Neural cell (in vitro differentiated cells): Measurements from ENCODE around the gene ARF3. TPM values are rescaled to one million over a fixed set of nuclear protein-coding genes. Genes with fewer than 3 reads are reported as not detected.

Experiments used
- H2AFZ ChIP-seq: fragments of 200-600, 300-800 bp; sonication (generic), shearing (Covaris generic); 2 replicates; pipeline ENCODE4 v1.6.0; 2014; ENCODE audit warnings: low read depth, mild to moderate bottlenecking, antibody characterized with exemption, low read length, moderate library complexity
- H3F3A ChIP-seq: fragments of 200-600 bp; shearing (Covaris generic); 2 replicates; pipeline ENCODE4 v1.6.1; 2016; ENCODE audit warnings: mild to moderate bottlenecking, moderate library complexity, mixed read lengths, antibody characterized with exemption, low read length; ENCODE audit not compliant: insufficient read depth, poor library complexity, severe bottlenecking
- H3K27ac ChIP-seq: fragments of 200-600, 300-800 bp; sonication (generic), shearing (Covaris generic); 2 replicates; pipeline ENCODE4 v1.5.1; 2014; ENCODE audit warnings: mild to moderate bottlenecking, low read length, moderate library complexity
- H3K27me3 ChIP-seq: fragments of 300-800, 200-600 bp; sonication (generic), shearing (Covaris generic); 2 replicates; pipeline ENCODE4 v1.6.0; 2014; ENCODE audit warnings: mild to moderate bottlenecking, low read depth, low read length, moderate library complexity; ENCODE audit not compliant: insufficient read depth
- H3K36me3 ChIP-seq: fragments of 300-800, 200-600 bp; sonication (generic), shearing (Covaris generic); 2 replicates; pipeline ENCODE4 v1.5.1; 2014; ENCODE audit warnings: mild to moderate bottlenecking, antibody characterized with exemption, low read length, moderate library complexity; ENCODE audit not compliant: insufficient read depth
- H3K4me2 ChIP-seq: fragments of 300-800, 200-600 bp; sonication (generic), shearing (Covaris generic); 2 replicates; pipeline ENCODE4 v1.6.0; 2014; ENCODE audit warnings: mild to moderate bottlenecking, low read length
- H3K4me3 ChIP-seq: fragments of 300-800, 200-600 bp; sonication (generic), shearing (Covaris generic); 2 replicates; pipeline ENCODE4 v1.5.1; 2014; ENCODE audit warnings: mild to moderate bottlenecking, low read length, moderate library complexity
- H3K79me2 ChIP-seq: fragments of 200-600 bp; shearing (Covaris generic); replicated peaks from 2 replicates; pipeline ENCODE4 v1.6.0; 2014; ENCODE audit warnings: mild to moderate bottlenecking, low read length, moderate library complexity; ENCODE audit not compliant: insufficient read depth
- H3K9ac ChIP-seq: fragments of 300-800, 200-600 bp; sonication (generic), shearing (Covaris generic); 2 replicates; pipeline ENCODE4 v1.6.1; 2016; ENCODE audit warnings: mild to moderate bottlenecking, low read length, mixed read lengths
- H3K9me2 ChIP-seq: fragments of 200-600 bp; shearing (Covaris generic); 2 replicates; pipeline ENCODE4 v1.6.1; 2016; ENCODE audit warnings: mild to moderate bottlenecking, low read length, mixed read lengths; ENCODE audit not compliant: insufficient read depth
- H3K9me3 ChIP-seq: fragments of 200-600, 300-800 bp; sonication (generic), shearing (Covaris generic); 2 replicates; pipeline ENCODE4 v1.6.1; 2016; ENCODE audit warnings: mild to moderate bottlenecking, mixed run types, low read length, moderate library complexity, mixed read lengths
- H4K20me1 ChIP-seq: fragments of 200-600 bp; shearing (Covaris generic); 2 replicates; pipeline ENCODE4 v1.6.1; 2016; ENCODE audit warnings: mild to moderate bottlenecking, mixed run types; ENCODE audit not compliant: insufficient read depth
- CTCF ChIP-seq: fragments of 450-650 bp; IDR thresholded peaks from 2 replicates; pipeline ENCODE4 v1.5.1; 2014; ENCODE audit warnings: antibody characterized with exemption, mild to moderate bottlenecking, moderate library complexity; ENCODE audit not compliant: poor library complexity, severe bottlenecking
- EP300 ChIP-seq: fragments of 450-650 bp; conservative IDR thresholded peaks from 2 replicates; pipeline ENCODE4 v1.6.1; 2014; ENCODE audit warnings: antibody characterized with exemption, mild to moderate bottlenecking, moderate library complexity; ENCODE audit not compliant: poor library complexity, severe bottlenecking
- EZH2 ChIP-seq: fragments of 200-600, 300-800 bp; shearing (Covaris generic), sonication (generic); IDR thresholded peaks from 2 replicates; pipeline ENCODE4 v1.6.1; 2014; ENCODE audit warnings: antibody characterized with exemption, low read length, borderline replicate concordance, mild to moderate bottlenecking; ENCODE audit not compliant: insufficient read depth, poor library complexity, severe bottlenecking
- MXI1 ChIP-seq: fragments of 450-650 bp; conservative IDR thresholded peaks from 2 replicates; pipeline ENCODE4 v1.6.1; 2014; ENCODE audit warnings: antibody characterized with exemption, mild to moderate bottlenecking; ENCODE audit not compliant: poor library complexity, severe bottlenecking
- POLR2AphosphoS5 ChIP-seq: IDR thresholded peaks from 2 replicates; pipeline ENCODE4 v1.6.1; 2012
- RAD21 ChIP-seq: fragments of 450-650 bp; conservative IDR thresholded peaks from 2 replicates; pipeline ENCODE4 v1.6.1; 2014; ENCODE audit warnings: antibody characterized with exemption, mild to moderate bottlenecking, moderate library complexity
- REST ChIP-seq: IDR thresholded peaks from 2 replicates; pipeline ENCODE4 v1.6.1; 2012; ENCODE audit warnings: borderline replicate concordance
- SMC3 ChIP-seq: fragments of 450-650 bp; conservative IDR thresholded peaks from 2 replicates; pipeline ENCODE4 v1.6.1; 2014; ENCODE audit warnings: antibody characterized with exemption, mild to moderate bottlenecking, moderate library complexity; ENCODE audit not compliant: poor library complexity
- TAF1 ChIP-seq: IDR thresholded peaks from 2 replicates; pipeline ENCODE4 v1.6.1; 2012; ENCODE audit warnings: low read depth
- polyA plus RNA-seq: library from polyadenylated mRNA; depleted of rRNA; stranded (reverse); fragments of >200 nt; gene quantifications from 2 replicates; pipeline ENCODE4 v1.2.3, GENCODE V29; 2014

The ARF3 gene
- polyA plus RNA-seq, 1 donor from 2014 or later = 114 TPM

GRCh38 chr12:48907245-48907644 lies 50.0 kb downstream of the ARF3 start:
- no peaks in the 10 kb centered on the region for H3K79me2 ChIP-seq
- H3K9me2 ChIP-seq = no peaks in the 10 kb centered on the region
- no peaks in the 10 kb centered on the region for H3K27me3 ChIP-seq
- TF ChIP-seq POLR2AphosphoS5 (no peak), TAF1 (no peak), RAD21 (no peak), CTCF (no peak), REST (no peak), SMC3 (no peak), EP300 (no peak), EZH2 (no peak), MXI1 (no peak)
- no peaks in the 10 kb centered on the region for H3K9me3 ChIP-seq
- H3K9ac ChIP-seq = no peak overlapping the region
- no peak overlapping the region for H2AFZ ChIP-seq
- no peak overlapping the region for H3K4me2 ChIP-seq
- no peaks in the 10 kb centered on the region for H3F3A ChIP-seq
- H3K36me3 ChIP-seq = no peaks in the 10 kb centered on the region
- no peak overlapping the region for H3K4me3 ChIP-seq
- H3K27ac ChIP-seq = no peak overlapping the region
- no peaks in the 10 kb centered on the region for H4K20me1 ChIP-seq

GRCh38 chr12:48903982-48904411 lies 53.3 kb downstream of the ARF3 start:
- Histone ChIP-seq H3K79me2 (no peaks in the 10 kb centered on the region), H3K9ac (peak overlapping the region; percentile 30), H3K9me2 (no peaks in the 10 kb centered on the region), H4K20me1 (no peaks in the 10 kb centered on the region), H3K9me3 (no peaks in the 10 kb centered on the region), H3K27ac (no peak overlapping the region), H3F3A (no peaks in the 10 kb centered on the region), H3K4me3 (peak overlapping the region; percentile 61), H3K4me2 (peak overlapping the region; percentile 70), H3K27me3 (no peaks in the 10 kb centered on the region), H3K36me3 (no peaks in the 10 kb centered on the region), H2AFZ (no peak overlapping the region)
- TF ChIP-seq MXI1 (peak; percentile 64), TAF1 (no peak), SMC3 (peak; percentile 33), CTCF (peak; percentile 71), EZH2 (no peak)
